GM18526 (cell line): ENCODE data around the gene TMEM190.

Experiments used
- POLR2A ChIP-seq: IDR thresholded peaks from 3 replicates; pipeline ENCODE4 v1.6.1; 2011; ENCODE audit not compliant: insufficient read length; ENCODE audit errors: extremely low read depth

The TMEM190 gene

GRCh38 chr19:55379174-55379573 lies 2.5 kb downstream of the TMEM190 start:
- no peak for TF ChIP-seq POLR2A

GRCh38 chr19:55382013-55382412 lies 5.4 kb downstream of the TMEM190 start:
- no peak for TF ChIP-seq POLR2A

- TF ChIP-seq POLR2A, result no peak
These were observed 6.0 kb downstream of the TMEM190 start for GRCh38 chr19:55382522-55383054.

GRCh38 chr19:55383279-55384130 lies 6.9 kb downstream of the TMEM190 start:
- TF ChIP-seq POLR2A, result no peak

- peak; percentile 19 for TF ChIP-seq POLR2A
These were observed 7.7 kb downstream of the TMEM190 start, which contains the start of gene TMEM238 for GRCh38 chr19:55384131-55384919. Gene TMEM238, minus strand, starts transcription at chr19:55384292. Its CDS starts 33 bp downstream, at chr19:55384259.

- no peak for TF ChIP-seq POLR2A
These were observed 8.5 kb downstream of the TMEM190 start for GRCh38 chr19:55384920-55385723.

- TF ChIP-seq POLR2A, result peak; percentile 100
These were observed 9.3 kb downstream of the TMEM190 start, which contains the start of gene RPL28 for GRCh38 chr19:55385724-55386492. Gene RPL28, plus strand, starts transcription at chr19:55385932. Its CDS starts 426 bp downstream, at chr19:55386358.

- TF ChIP-seq POLR2A, result no peak
These were observed 9.9 kb downstream of the TMEM190 start for GRCh38 chr19:55386493-55386971.

- no peak for TF ChIP-seq POLR2A
These were observed 11.3 kb downstream of the TMEM190 start for GRCh38 chr19:55387736-55388497.

- TF ChIP-seq POLR2A, result peak; percentile 13
These were observed 13.0 kb downstream of the TMEM190 start for GRCh38 chr19:55389386-55390317.

- TF ChIP-seq POLR2A, result no peak
These were observed 13.8 kb downstream of the TMEM190 start for GRCh38 chr19:55390461-55390880.

GRCh38 chr19:55391191-55391670 lies 14.6 kb downstream of the TMEM190 start:
- no peak for TF ChIP-seq POLR2A
